GM13976 (cell line): ENCODE data around the gene WDR54.

Experiments
- DNase-seq: peaks from one replicate; pipeline ENCODE4 v3.0.0; 2012; ENCODE audit warnings: low spot score
- CTCF ChIP-seq: IDR thresholded peaks from 2 replicates; pipeline ENCODE4 v1.5.1; 2012; ENCODE audit warnings: borderline replicate concordance, mild to moderate bottlenecking; ENCODE audit not compliant: insufficient read depth; ENCODE audit errors: extremely low read depth, missing control alignments, control extremely low read depth
- in situ Hi-C: fragments of 300-500 bp; cut with MboI; formaldehyde crosslinking; loops from one replicate; pipeline ENCODE4 v1.12.0; 2022; ENCODE audit warnings: low sequenced_read_pairs, mixed read lengths, inconsistent platforms; ENCODE audit not compliant: unreplicated experiment

Gene WDR54

GRCh38 chr2:74390606-74391005, 30.9 kb upstream of the WDR54 start:
- in situ Hi-C loops: no loop called here
- TF ChIP-seq CTCF: no peak
- DNase-seq: no peak

- in situ Hi-C loops: no loop called here
- TF ChIP-seq CTCF: no peak
- DNase-seq: no peak
These were observed 30.3 kb upstream of the WDR54 start for GRCh38 chr2:74391209-74391579.

- in situ Hi-C loops: no loop called here
- peak; percentile 95 for DNase-seq
- TF ChIP-seq CTCF: peak; percentile 97
These were observed 29.7 kb upstream of the WDR54 start for GRCh38 chr2:74391580-74392448.

GRCh38 chr2:74392449-74392743, 29.1 kb upstream of the WDR54 start:
- in situ Hi-C loops: no loop called here
- DNase-seq: no peak
- TF ChIP-seq CTCF: no peak

GRCh38 chr2:74393525-74393924, 28.0 kb upstream of the WDR54 start:
- in situ Hi-C loops: no loop called here
- no peak for DNase-seq
- TF ChIP-seq CTCF: no peak

- in situ Hi-C loops: no loop called here
- DNase-seq: no peak
- no peak for TF ChIP-seq CTCF
These were observed 25.4 kb upstream of the WDR54 start for GRCh38 chr2:74396149-74396548.
